Mesenchymal stem cell (in vitro differentiated cells and primary cell): ENCODE data around the gene CROCC.

Experiments
- DNase-seq: peaks from one replicate; pipeline ENCODE4 v3.0.0-alpha.2; 2013
- H2AFZ ChIP-seq: one replicate; pipeline ENCODE4 v1.6.1; 2013; ENCODE audit warnings: low read depth, mild to moderate bottlenecking, control low read depth, inconsistent platforms, low read length, moderate library complexity
- H2AK5ac ChIP-seq: 2 replicates; pipeline ENCODE4 v1.6.1; 2013; ENCODE audit warnings: low read length, moderate library complexity, mild to moderate bottlenecking, inconsistent platforms; ENCODE audit not compliant: severe bottlenecking
- H2BK120ac ChIP-seq: one replicate; pipeline ENCODE4 v1.6.1; 2013; ENCODE audit warnings: low read depth, mild to moderate bottlenecking, inconsistent platforms, low read length, moderate library complexity
- H2BK12ac ChIP-seq, 2 experiments: one replicate each; pipeline ENCODE4 v1.6.1; 2013; ENCODE audit warnings: inconsistent platforms in 2 of 2, low read length in 2 of 2, mild to moderate bottlenecking in 2 of 2, moderate library complexity in 2 of 2, control low read depth in 1 of 2
- H2BK15ac ChIP-seq: one replicate; pipeline ENCODE4 v1.6.1; 2013; ENCODE audit warnings: mild to moderate bottlenecking, low read depth, inconsistent platforms; ENCODE audit not compliant: poor library complexity, severe bottlenecking
- H2BK5ac ChIP-seq: 2 replicates; pipeline ENCODE4 v1.6.1; 2013; ENCODE audit warnings: low read depth, mild to moderate bottlenecking, low read length, control low read depth, inconsistent platforms; ENCODE audit not compliant: poor library complexity, severe bottlenecking
- H3K14ac ChIP-seq, 2 experiments: one replicate each; pipeline ENCODE4 v1.6.1; 2013; ENCODE audit warnings: inconsistent platforms in 2 of 2, low read length in 2 of 2, control low read depth in 1 of 2, mild to moderate bottlenecking in 1 of 2, moderate library complexity in 1 of 2
- H3K18ac ChIP-seq, 2 experiments: one replicate each; pipeline ENCODE4 v1.6.1; 2013; ENCODE audit warnings: inconsistent platforms in 2 of 2, low read length in 2 of 2, control low read depth in 1 of 2, low read depth in 1 of 2, mild to moderate bottlenecking in 1 of 2
- H3K23ac ChIP-seq, 2 experiments: one replicate each; pipeline ENCODE4 v1.6.1; 2013; ENCODE audit warnings: inconsistent platforms in 2 of 2, low read length in 2 of 2, mild to moderate bottlenecking in 2 of 2, moderate library complexity in 2 of 2, control low read depth in 1 of 2
- H3K27ac ChIP-seq: 2 replicates; pipeline ENCODE4 v1.5.1; 2013; ENCODE audit warnings: mild to moderate bottlenecking, moderate library complexity, low read length, control low read depth, inconsistent platforms; ENCODE audit not compliant: poor library complexity, severe bottlenecking
- H3K27me3 ChIP-seq, 2 experiments: 2 replicates each; pipeline versions ENCODE4 v1.6.1 to v1.7.0; 2013; ENCODE audit warnings: low read length in 2 of 2, mild to moderate bottlenecking in 2 of 2, moderate library complexity in 2 of 2, control low read depth in 1 of 2, inconsistent platforms in 1 of 2; ENCODE audit not compliant: control insufficient read depth in 1 of 2, insufficient read depth in 1 of 2
- H3K36me3 ChIP-seq, 2 experiments: 2 replicates each; pipeline versions ENCODE4 v1.6.1 to v1.7.0; 2013; ENCODE audit warnings: low read length in 2 of 2, control low read depth in 1 of 2, inconsistent platforms in 1 of 2, low read depth in 1 of 2, mild to moderate bottlenecking in 1 of 2; ENCODE audit not compliant: insufficient read depth in 2 of 2, control insufficient read depth in 1 of 2
- H3K4ac ChIP-seq, 2 experiments: one replicate each; pipeline ENCODE4 v1.6.1; 2013; ENCODE audit warnings: inconsistent platforms in 2 of 2, low read length in 2 of 2, mild to moderate bottlenecking in 2 of 2, moderate library complexity in 2 of 2, control low read depth in 1 of 2, low read depth in 1 of 2
- H3K4me1 ChIP-seq: 2 replicates; pipeline ENCODE4 v1.6.1; 2013; ENCODE audit warnings: low read depth, low read length, control low read depth; ENCODE audit not compliant: control insufficient read depth, insufficient read depth
- H3K4me2 ChIP-seq: 2 replicates; pipeline ENCODE4 v1.6.1; 2013; ENCODE audit warnings: low read length, mild to moderate bottlenecking, inconsistent platforms; ENCODE audit not compliant: poor library complexity, severe bottlenecking
- H3K4me3 ChIP-seq, 2 experiments: 2 replicates each; pipeline versions ENCODE4 v1.5.1 to v1.7.0; 2013; ENCODE audit warnings: low read length in 2 of 2, mild to moderate bottlenecking in 2 of 2, control low read depth in 1 of 2, low read depth in 1 of 2; ENCODE audit not compliant: insufficient read depth in 1 of 2
- H3K79me1 ChIP-seq: replicated peaks from 2 replicates; pipeline ENCODE4 v1.6.1; 2013; ENCODE audit warnings: mild to moderate bottlenecking, control low read depth, low read length, inconsistent platforms; ENCODE audit not compliant: poor library complexity, severe bottlenecking
- H3K9ac ChIP-seq: 2 replicates; pipeline ENCODE4 v1.7.0; 2013; ENCODE audit warnings: mild to moderate bottlenecking, low read length, moderate library complexity
- H3K9me3 ChIP-seq: 2 replicates; pipeline ENCODE4 v1.7.0; 2013; ENCODE audit warnings: mild to moderate bottlenecking, low read length; ENCODE audit not compliant: control insufficient read depth
- H4K8ac ChIP-seq: one replicate; pipeline ENCODE4 v1.6.1; 2013; ENCODE audit warnings: inconsistent platforms, mild to moderate bottlenecking, low read length, moderate library complexity
- H4K91ac ChIP-seq: one replicate; pipeline ENCODE4 v1.6.1; 2013; ENCODE audit warnings: mild to moderate bottlenecking, low read length, inconsistent platforms
- WGBS: methylation state at CpG from one replicate; pipeline ENCODE4 v1.1.7; 2013; ENCODE audit warnings: mixed read lengths; 5-methylcytosine and 5-hydroxymethylcytosine counted together

Gene CROCC

DNA sequence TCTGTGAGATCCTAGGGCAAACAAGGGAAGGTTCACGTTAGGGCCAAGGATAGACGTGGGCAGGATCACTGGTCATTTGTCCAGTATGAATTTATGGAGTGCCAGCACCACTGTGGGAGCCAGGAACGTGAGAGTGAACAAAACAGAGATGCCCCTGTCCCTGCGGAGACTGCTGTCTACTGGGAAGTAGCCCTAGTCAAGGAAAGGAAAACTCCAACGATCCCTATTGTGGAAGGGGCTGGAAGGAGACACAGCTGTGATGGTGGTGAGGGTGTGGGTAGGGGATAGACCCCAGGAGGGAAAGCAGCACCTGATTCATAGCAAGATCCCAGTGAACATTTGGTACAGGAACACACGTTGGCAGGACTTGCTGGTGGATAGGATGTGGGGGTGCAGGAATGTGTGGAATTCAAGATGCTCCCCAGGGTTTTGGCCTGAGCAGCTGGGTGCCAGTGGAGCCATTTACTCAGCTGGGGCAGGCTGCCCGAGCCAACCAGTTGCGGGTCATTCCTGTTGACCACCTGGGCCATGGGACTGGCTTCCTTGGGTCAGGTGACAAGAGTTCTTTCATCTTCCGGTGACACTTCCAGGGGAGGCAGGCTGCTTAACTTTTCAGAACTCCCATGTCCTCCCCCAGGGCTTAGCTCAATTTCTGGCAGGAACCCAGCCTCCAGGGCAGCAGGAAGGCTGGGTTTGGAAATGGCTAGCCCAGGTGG lies 91.2 kb downstream of the CROCC start:
- Histone ChIP-seq H4K8ac (no peak overlapping the region), H3K36me3 (peaks cover 5 to 9% of the 10 kb centered on the region in 2 experiments), H3K23ac (no peak overlapping the region), H3K18ac (no peak overlapping the region), H2AK5ac (peak overlapping the region; percentile 90), H3K27me3 (no peaks in the 10 kb centered on the region), H3K9ac (no peak overlapping the region), H3K14ac (no peak overlapping the region), H2BK15ac (no peak overlapping the region), H2BK120ac (no peak overlapping the region), H3K79me1 (no peaks in the 10 kb centered on the region), H2BK12ac (no peak overlapping the region), H3K4me1 (peaks cover 50% of the 10 kb centered on the region), H3K4ac (no peak overlapping the region), H2AFZ (no peak overlapping the region), H3K27ac (peak overlapping the region; percentile 98), H3K4me2 (peak overlapping the region; percentile 8), H2BK5ac (peak overlapping the region; percentile 80), H4K91ac (no peak overlapping the region), H3K4me3 (no peak overlapping the region), H3K9me3 (no peaks in the 10 kb centered on the region)
- 79% methylated on average over 9 of the region's 9 CpGs for WGBS
- no peak for DNase-seq

GRCh38 chr1:17013491-17014320 lies 92.0 kb downstream of the CROCC start:
- Histone ChIP-seq H4K91ac (no peak overlapping the region), H3K27me3 (no peaks in the 10 kb centered on the region), H3K23ac (no peak overlapping the region), H3K14ac (no peak overlapping the region), H2AFZ (no peak overlapping the region), H3K9me3 (no peaks in the 10 kb centered on the region), H3K36me3 (peaks cover 10 to 12% of the 10 kb centered on the region in 2 experiments), H2BK12ac (no peak overlapping the region), H3K9ac (no peak overlapping the region), H3K4ac (no peak overlapping the region), H3K4me3 (no peak overlapping the region), H4K8ac (no peak overlapping the region), H2BK120ac (no peak overlapping the region), H2BK15ac (no peak overlapping the region), H3K18ac (no peak overlapping the region), H3K27ac (peak overlapping the region; percentile 98), H3K79me1 (no peaks in the 10 kb centered on the region), H2AK5ac (peak overlapping the region; percentile 90), H3K4me1 (peaks cover 50% of the 10 kb centered on the region), H3K4me2 (no peak overlapping the region), H2BK5ac (peak overlapping the region; percentile 81)
- WGBS, result 88% methylated on average over 11 of the region's 13 CpGs
- no peak for DNase-seq

DNA sequence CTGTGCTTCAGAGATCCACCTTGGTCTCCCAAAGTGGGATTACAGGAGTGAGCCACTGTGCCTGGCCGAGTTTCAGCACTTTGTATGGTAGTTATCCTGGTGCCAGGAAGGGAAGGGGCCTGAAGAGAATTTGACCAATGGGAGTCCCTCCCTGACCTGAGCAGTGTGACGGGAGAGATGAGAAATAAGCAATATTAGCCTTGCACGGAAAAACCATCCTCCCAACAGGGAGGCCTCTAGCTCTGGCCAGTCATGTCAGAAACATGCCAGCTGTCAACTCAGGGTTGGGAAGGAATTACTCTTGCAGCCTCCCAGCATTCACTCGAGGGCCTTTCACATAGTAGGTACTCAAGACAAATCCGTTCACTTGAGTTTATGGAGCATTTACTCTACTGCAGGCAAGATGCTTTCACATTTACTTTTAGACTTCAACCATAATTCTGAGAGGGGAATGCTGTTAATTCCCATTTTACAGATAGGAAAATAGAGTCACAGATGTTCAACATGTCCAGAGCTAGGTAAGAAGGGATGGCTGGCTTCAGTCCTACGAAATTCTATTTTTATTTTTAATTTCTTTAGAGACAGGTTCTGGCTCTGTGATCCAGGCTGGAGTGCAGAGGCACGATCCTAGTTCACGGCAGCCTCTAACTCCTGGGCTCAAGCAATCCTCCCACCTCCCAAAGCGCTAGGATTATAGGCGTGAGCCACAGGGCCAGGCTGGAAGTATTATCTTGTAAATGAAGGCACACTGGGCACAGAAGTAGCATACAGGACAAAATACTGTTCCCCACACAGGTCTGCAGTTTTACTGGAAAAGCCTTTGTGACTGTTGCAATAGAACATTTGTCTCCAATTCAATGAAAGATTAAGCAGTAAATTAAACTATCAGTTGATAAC lies 93.2 kb downstream of the CROCC start:
- Histone ChIP-seq H4K8ac (no peak overlapping the region), H3K4me3 (no peak overlapping the region), H2BK15ac (no peak overlapping the region), H3K4me1 (peaks cover 43% of the 10 kb centered on the region), H3K23ac (no peak overlapping the region), H3K4me2 (no peak overlapping the region), H3K27me3 (no peaks in the 10 kb centered on the region), H3K18ac (no peak overlapping the region), H2BK5ac (peak overlapping the region; percentile 81), H3K4ac (no peak overlapping the region), H2BK12ac (no peak overlapping the region), H3K14ac (no peak overlapping the region), H3K79me1 (no peaks in the 10 kb centered on the region), H3K27ac (peak overlapping the region; percentile 98), H2AFZ (no peak overlapping the region), H3K9ac (no peak overlapping the region), H3K36me3 (peaks cover 10 to 25% of the 10 kb centered on the region in 2 experiments), H2BK120ac (no peak overlapping the region), H4K91ac (no peak overlapping the region), H3K9me3 (no peaks in the 10 kb centered on the region), H2AK5ac (peak overlapping the region; percentile 98)
- WGBS, result 78% methylated on average over 8 of the region's 10 CpGs
- DNase-seq, result no peak
